Omental fat pad (tissue), 4 donors: ENCODE data around the gene CCDC6. TPM values are rescaled to one million over a fixed set of nuclear protein-coding genes. Genes with fewer than 3 reads are reported as not detected.

Experiments used
- ATAC-seq: fragments of 150-250 bp; one replicate; pipeline ENCODE4 v1.9.1; 2016; ENCODE audit warnings: mild to moderate bottlenecking, moderate library complexity; ENCODE audit not compliant: low FRiP score
- DNase-seq: peaks from one replicate; pipeline ENCODE4 v3.0.0-alpha.2; 2019; ENCODE audit warnings: low spot score
- total RNA-seq, 4 donors: library from RNA; depleted of rRNA; stranded (reverse); fragments of >200 nt; gene quantifications; one replicate each; pipeline ENCODE4 v1.1.0, GENCODE V29; 2016
- TF ChIP-seq, protein P1 (sequence below), 3 donors: fragments of 450-650 bp; IDR thresholded peaks; one replicate each; pipeline ENCODE4 v1.5.1; 2016 to 2017; ENCODE audit warnings: antibody characterized with exemption in 3 of 3, mild to moderate bottlenecking in 3 of 3, moderate library complexity in 2 of 3

Gene CCDC6
- total RNA-seq, 4 donors from 2014 or later: 24.7 to 29.7 (median 25.9) TPM

DNA sequence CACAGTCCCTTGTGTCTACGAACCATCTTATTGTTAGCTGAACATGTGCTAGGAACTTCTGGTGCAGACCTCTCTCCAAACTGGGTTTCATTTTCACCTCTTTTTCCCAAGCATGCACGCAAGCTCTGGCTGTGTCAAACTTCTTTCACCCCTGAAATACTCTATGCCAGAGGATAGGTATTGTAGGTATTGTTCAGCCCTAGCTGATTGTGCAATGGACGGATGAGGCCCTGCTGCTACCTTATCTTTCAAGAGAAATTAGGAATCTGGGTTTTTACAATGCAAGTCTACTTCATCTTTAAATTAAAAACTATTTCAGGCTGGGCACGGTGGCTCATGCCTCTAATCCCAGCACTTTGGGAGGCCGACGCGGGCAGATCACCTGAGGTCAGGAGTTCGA is 124.8 kb downstream of the CCDC6 start:
- DNase-seq: no peak
- ATAC-seq: no peak
- TF ChIP-seq, protein P1, sequence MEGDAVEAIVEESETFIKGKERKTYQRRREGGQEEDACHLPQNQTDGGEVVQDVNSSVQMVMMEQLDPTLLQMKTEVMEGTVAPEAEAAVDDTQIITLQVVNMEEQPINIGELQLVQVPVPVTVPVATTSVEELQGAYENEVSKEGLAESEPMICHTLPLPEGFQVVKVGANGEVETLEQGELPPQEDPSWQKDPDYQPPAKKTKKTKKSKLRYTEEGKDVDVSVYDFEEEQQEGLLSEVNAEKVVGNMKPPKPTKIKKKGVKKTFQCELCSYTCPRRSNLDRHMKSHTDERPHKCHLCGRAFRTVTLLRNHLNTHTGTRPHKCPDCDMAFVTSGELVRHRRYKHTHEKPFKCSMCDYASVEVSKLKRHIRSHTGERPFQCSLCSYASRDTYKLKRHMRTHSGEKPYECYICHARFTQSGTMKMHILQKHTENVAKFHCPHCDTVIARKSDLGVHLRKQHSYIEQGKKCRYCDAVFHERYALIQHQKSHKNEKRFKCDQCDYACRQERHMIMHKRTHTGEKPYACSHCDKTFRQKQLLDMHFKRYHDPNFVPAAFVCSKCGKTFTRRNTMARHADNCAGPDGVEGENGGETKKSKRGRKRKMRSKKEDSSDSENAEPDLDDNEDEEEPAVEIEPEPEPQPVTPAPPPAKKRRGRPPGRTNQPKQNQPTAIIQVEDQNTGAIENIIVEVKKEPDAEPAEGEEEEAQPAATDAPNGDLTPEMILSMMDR (IDR thresholded peaks at IDR 0.05): no peak

GRCh38 chr10:59779756-59780533 is 126.4 kb downstream of the CCDC6 start:
- ATAC-seq: no peak
- TF ChIP-seq, protein P1 (IDR thresholded peaks at IDR 0.05): no peak

DNA sequence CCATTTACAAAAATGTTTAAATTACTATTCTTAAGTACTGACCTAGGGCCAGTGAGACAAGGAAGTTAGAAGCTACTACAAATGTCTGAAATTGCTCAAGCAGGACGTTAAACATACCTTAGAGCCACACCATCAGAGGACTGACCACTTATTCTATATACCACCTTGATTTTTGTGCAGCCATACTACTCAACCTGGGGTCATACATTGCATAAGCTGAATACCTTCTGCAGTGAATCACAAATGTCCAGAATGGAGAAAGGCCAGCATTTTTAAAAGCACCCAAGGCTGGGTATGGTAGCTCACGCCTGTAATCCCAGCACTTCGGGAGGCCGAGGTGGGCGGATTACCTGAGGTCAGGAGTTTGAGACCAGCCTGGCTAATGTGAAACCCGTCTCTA is 131.9 kb downstream of the CCDC6 start:
- TF ChIP-seq, protein P1 (IDR thresholded peaks at IDR 0.05): no peak
- DNase-seq: no peak
- no peak for ATAC-seq

More at GRCh38 chr10:59779756-59780533, 126.4 kb downstream of the CCDC6 start:
- no peak for DNase-seq

DNA sequence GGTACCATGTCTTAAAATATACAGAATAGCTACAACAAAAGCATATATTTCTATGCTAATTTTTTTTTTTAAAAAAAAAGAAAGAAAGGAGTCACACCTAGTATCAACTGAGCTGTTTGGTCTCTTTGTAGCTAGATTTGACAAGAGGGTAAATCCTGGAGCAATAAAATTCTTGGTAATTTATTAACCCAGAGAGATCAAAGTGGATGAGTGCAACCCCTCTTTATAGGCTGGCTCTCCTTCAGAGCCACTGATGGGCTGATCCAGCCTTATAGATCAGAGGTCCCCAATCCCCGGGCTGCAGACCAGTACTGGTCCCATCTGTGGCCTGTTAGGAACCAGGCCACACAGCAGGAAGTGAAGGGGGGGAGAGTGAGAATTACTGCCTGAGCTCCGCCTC is 133.3 kb downstream of the CCDC6 start:
- no peak for DNase-seq
- ATAC-seq: no peak
- TF ChIP-seq, protein P1 (IDR thresholded peaks at IDR 0.05): no peak

DNA sequence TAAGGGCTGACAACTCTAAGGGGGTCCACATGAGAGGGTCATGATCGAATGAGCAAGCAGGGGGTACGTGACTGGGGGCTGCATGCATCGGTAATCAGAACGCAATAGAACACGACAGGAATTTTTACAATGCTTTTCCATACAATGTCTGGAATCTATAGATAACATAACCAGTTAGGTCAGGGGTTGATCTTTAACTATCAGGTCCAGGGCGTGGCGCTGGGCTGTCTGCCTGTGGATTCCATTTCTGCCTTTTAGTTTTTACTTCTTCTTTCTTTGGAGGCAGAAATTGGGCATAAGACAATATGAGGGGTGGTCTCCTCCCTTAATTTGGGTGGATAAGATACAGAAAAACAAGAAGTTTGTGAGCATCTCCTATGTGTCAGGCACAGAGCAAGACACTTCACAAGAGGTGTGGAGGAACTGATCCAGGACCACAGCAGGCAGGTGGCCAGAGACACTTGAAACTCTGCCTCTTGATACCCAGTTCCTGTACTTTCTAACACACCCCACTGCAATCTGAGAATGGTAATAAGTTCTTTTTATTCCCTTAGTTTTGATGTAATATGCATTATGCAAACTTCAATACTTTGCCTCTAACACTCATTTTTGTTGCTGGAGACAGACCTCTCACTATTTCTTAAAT is 135.1 kb downstream of the CCDC6 start:
- TF ChIP-seq, protein P1 (IDR thresholded peaks at IDR 0.05): no peak
- no peak for DNase-seq
- no peak for ATAC-seq

GRCh38 chr10:59770689-59771088 is 135.7 kb downstream of the CCDC6 start:
- ATAC-seq (no peak), DNase-seq (no peak)
- TF ChIP-seq, protein P1 (IDR thresholded peaks at IDR 0.05): no peak

GRCh38 chr10:59762505-59762904 is 143.9 kb downstream of the CCDC6 start:
- DNase-seq (no peak), ATAC-seq (no peak)
- TF ChIP-seq, protein P1 (IDR thresholded peaks at IDR 0.05): no peak
